BE2C (cell line): ENCODE data around the gene CPSF3.

Experiments used
- DNase-seq: peaks from one replicate; pipeline ENCODE4 v3.0.0-alpha.2; 2020
- H3K27me3 ChIP-seq: fragments of 250-450 bp; sonication (Bioruptor Pico); 2 replicates; pipeline ENCODE4 v1.5.1; 2020; ENCODE audit warnings: mild to moderate bottlenecking
- H3K36me3 ChIP-seq: fragments of 250-450 bp; sonication (Bioruptor Pico); 2 replicates; pipeline ENCODE4 v1.5.1; 2020; ENCODE audit warnings: mild to moderate bottlenecking
- H3K4me1 ChIP-seq: fragments of 250-450 bp; sonication (Bioruptor Pico); 2 replicates; pipeline ENCODE4 v1.5.1; 2020
- H3K4me3 ChIP-seq: 2 replicates; pipeline ENCODE4 v1.5.1; 2011; ENCODE audit warnings: low read depth, low read length
- H3K9me3 ChIP-seq: fragments of 250-450 bp; sonication (Bioruptor Pico); 2 replicates; pipeline ENCODE4 v1.5.1; 2020
- TF ChIP-seq, protein P1 (sequence below): IDR thresholded peaks from 2 replicates; pipeline ENCODE4 v1.5.1; 2012; ENCODE audit warnings: mild to moderate bottlenecking, low read depth, low read length

Gene CPSF3

GRCh38 chr2:9488583-9489547 lies 65.4 kb downstream of the CPSF3 start:
- Histone ChIP-seq H3K4me1 (no peaks in the 10 kb centered on the region), H3K9me3 (no peaks in the 10 kb centered on the region), H3K27me3 (no peaks in the 10 kb centered on the region), H3K4me3 (no peak overlapping the region), H3K36me3 (peaks cover 88% of the 10 kb centered on the region)
- TF ChIP-seq, protein P1, sequence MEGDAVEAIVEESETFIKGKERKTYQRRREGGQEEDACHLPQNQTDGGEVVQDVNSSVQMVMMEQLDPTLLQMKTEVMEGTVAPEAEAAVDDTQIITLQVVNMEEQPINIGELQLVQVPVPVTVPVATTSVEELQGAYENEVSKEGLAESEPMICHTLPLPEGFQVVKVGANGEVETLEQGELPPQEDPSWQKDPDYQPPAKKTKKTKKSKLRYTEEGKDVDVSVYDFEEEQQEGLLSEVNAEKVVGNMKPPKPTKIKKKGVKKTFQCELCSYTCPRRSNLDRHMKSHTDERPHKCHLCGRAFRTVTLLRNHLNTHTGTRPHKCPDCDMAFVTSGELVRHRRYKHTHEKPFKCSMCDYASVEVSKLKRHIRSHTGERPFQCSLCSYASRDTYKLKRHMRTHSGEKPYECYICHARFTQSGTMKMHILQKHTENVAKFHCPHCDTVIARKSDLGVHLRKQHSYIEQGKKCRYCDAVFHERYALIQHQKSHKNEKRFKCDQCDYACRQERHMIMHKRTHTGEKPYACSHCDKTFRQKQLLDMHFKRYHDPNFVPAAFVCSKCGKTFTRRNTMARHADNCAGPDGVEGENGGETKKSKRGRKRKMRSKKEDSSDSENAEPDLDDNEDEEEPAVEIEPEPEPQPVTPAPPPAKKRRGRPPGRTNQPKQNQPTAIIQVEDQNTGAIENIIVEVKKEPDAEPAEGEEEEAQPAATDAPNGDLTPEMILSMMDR: no peak
- DNase-seq: no peak

DNA sequence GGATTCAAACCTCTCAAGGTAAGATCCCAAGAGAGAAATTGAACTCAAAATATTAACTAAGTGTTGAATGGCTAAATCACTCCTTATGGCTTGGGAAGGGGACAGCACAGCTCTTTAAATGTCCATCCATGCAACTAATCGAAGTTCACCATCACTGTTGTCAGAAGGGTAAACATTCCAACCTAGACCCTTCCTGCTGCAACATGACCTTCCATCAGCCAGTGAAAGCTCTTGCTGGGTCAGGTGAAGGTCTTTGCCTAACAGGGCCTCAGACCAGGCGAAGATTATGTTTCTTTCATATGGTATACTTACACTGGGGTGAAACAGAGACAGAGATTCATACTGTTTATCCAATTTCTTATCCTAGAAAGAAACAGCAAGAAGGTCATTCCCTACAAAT lies 67.3 kb downstream of the CPSF3 start:
- TF ChIP-seq, protein P1: no peak
- Histone ChIP-seq H3K27me3 (no peaks in the 10 kb centered on the region), H3K36me3 (peaks cover 77% of the 10 kb centered on the region)

GRCh38 chr2:9492927-9493326 lies 69.5 kb downstream of the CPSF3 start:
- peaks cover 69% of the 10 kb centered on the region for H3K36me3 ChIP-seq
- H3K9me3 ChIP-seq: no peaks in the 10 kb centered on the region
- TF ChIP-seq, protein P1: no peak
- no peaks in the 10 kb centered on the region for H3K27me3 ChIP-seq
- no peaks in the 10 kb centered on the region for H3K4me1 ChIP-seq
- H3K4me3 ChIP-seq: no peak overlapping the region
- DNase-seq: no peak

More for the DNA sequence above, 67.3 kb downstream of the CPSF3 start:
- Histone ChIP-seq H3K9me3 (no peaks in the 10 kb centered on the region), H3K4me1 (no peaks in the 10 kb centered on the region), H3K4me3 (no peak overlapping the region)
- DNase-seq: no peak

DNA sequence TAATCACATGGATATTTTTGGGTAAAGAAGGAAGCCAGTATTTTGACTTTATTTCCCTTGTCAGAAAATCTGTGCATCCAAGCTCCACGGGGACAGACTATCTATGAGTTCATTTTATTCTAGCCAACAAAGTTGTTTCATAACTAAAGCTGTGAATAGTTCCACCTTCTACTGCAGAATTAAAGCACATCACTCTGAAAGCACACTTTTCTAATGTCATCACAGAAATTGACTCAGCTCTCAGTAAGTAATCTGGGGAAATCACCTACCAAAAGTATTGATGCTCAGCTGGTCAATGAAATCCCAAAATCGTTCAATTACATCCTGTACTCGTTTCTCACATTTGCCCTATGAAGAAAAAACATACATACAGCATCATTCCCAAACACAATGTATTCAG lies 70.0 kb downstream of the CPSF3 start:
- peaks cover 68% of the 10 kb centered on the region for H3K36me3 ChIP-seq
- no peaks in the 10 kb centered on the region for H3K4me1 ChIP-seq
- no peak for DNase-seq
- H3K9me3 ChIP-seq: no peaks in the 10 kb centered on the region
- TF ChIP-seq, protein P1: no peak
- H3K27me3 ChIP-seq: no peaks in the 10 kb centered on the region
- H3K4me3 ChIP-seq: no peak overlapping the region

DNA sequence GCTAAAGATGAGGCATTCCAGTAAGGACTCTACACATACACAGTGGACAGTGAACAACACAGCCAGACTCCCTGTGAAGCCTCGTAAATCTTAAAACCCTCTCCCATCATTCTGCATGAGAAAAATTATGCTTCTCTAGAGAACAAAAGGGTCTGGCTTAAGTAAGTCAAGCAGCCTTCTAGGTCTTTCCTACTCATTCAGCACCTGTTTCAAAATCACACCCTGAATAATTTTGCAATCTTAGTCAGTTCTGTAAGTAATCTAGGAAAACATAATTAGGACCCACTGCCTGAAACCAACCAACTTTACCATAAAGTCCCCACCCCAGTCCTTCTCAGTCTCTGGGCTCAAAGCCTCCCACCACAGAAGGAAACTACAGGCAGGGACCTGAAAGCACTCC lies 70.6 kb downstream of the CPSF3 start:
- TF ChIP-seq, protein P1: no peak
- no peak for DNase-seq
- Histone ChIP-seq H3K4me3 (no peak overlapping the region), H3K27me3 (no peaks in the 10 kb centered on the region), H3K9me3 (no peaks in the 10 kb centered on the region), H3K36me3 (peaks cover 66% of the 10 kb centered on the region), H3K4me1 (no peaks in the 10 kb centered on the region)

DNA sequence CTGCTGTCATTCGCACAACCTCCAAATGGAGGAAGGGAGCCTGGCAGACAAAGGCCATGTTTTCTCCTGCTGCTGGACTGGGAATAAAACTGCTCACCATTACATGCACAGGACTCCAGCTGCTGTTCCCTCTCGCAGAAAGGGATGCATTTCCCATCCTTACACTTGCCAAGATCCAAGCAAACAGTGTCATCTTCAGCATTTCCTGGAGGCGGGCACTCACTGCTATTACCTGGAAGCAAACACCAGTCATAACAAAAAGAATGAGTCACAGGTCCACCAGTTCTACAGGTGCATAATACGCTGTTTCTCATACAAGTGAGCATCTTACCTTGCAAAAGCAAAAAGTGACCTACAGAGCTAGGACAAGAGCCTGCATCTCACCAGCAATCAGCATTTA lies 73.6 kb downstream of the CPSF3 start:
- Histone ChIP-seq H3K4me1 (no peaks in the 10 kb centered on the region), H3K36me3 (peaks cover 52% of the 10 kb centered on the region), H3K27me3 (no peaks in the 10 kb centered on the region), H3K9me3 (no peaks in the 10 kb centered on the region), H3K4me3 (no peak overlapping the region)
- DNase-seq: no peak
- TF ChIP-seq, protein P1: no peak
